ENCODE measurements around the gene CCP110. TPM values are rescaled to one million over a fixed set of nuclear protein-coding genes. Genes with fewer than 3 reads are reported as not detected.

The CCP110 gene
- total RNA-seq, 1 donor from 2014 or later = 25.5 TPM

GRCh38 chr16:19574615-19575014, 50.9 kb downstream of the CCP110 start:
- no peak overlapping the region for H3K27ac Mint-ChIP-seq
- TF ChIP-seq CTCF (IDR thresholded peaks at IDR 0.05; ENCODE audit: unreplicated experiment) = no peak
- no peak overlapping the region for H3K4me3 Mint-ChIP-seq (ENCODE audit: low read depth)
- no peak for DNase-seq (ENCODE audit: low spot score, unreplicated experiment)
- H3K4me1 Mint-ChIP-seq (ENCODE audit: low read depth) = no peaks in the 10 kb centered on the region
- H3K36me3 Mint-ChIP-seq (ENCODE audit: insufficient read depth) = peaks cover 35% of the 10 kb centered on the region
- no peaks in the 10 kb centered on the region for H3K27me3 Mint-ChIP-seq
- peaks cover 2% of the 10 kb centered on the region for H3K9me3 Mint-ChIP-seq (ENCODE audit: low read depth)

GRCh38 chr16:19578378-19578971, 54.7 kb downstream of the CCP110 start:
- DNase-seq (ENCODE audit: low spot score, unreplicated experiment) = no peak
- peaks cover 9% of the 10 kb centered on the region for H3K9me3 Mint-ChIP-seq (ENCODE audit: low read depth)

GRCh38 chr16:19582050-19582831, 58.5 kb downstream of the CCP110 start:
- H3K4me3 Mint-ChIP-seq (ENCODE audit: low read depth) = no peak overlapping the region
- H3K27me3 Mint-ChIP-seq = no peaks in the 10 kb centered on the region

More at GRCh38 chr16:19578378-19578971, 54.7 kb downstream of the CCP110 start:
- Mint-ChIP-seq H3K27me3 (no peaks in the 10 kb centered on the region), H3K27ac (no peak overlapping the region), H3K4me1 (ENCODE audit: low read depth) (peaks cover 7% of the 10 kb centered on the region), H3K4me3 (ENCODE audit: low read depth) (no peak overlapping the region), H3K36me3 (ENCODE audit: insufficient read depth) (peaks cover 61% of the 10 kb centered on the region)
- no peak for TF ChIP-seq CTCF (IDR thresholded peaks at IDR 0.05; ENCODE audit: unreplicated experiment)

GRCh38 chr16:19583665-19584300, 60.0 kb downstream of the CCP110 start:
- peaks cover 7% of the 10 kb centered on the region for H3K4me1 Mint-ChIP-seq (ENCODE audit: low read depth)
- peak overlapping the region; percentile 83 for H3K27ac Mint-ChIP-seq
- H3K4me3 Mint-ChIP-seq (ENCODE audit: low read depth) = no peak overlapping the region
- H3K9me3 Mint-ChIP-seq (ENCODE audit: low read depth) = peaks cover 9% of the 10 kb centered on the region
- DNase-seq (ENCODE audit: low spot score, unreplicated experiment) = no peak
- TF ChIP-seq CTCF (IDR thresholded peaks at IDR 0.05; ENCODE audit: unreplicated experiment) = peak; percentile 83
- H3K27me3 Mint-ChIP-seq = no peaks in the 10 kb centered on the region
- H3K36me3 Mint-ChIP-seq (ENCODE audit: insufficient read depth) = peaks cover 54% of the 10 kb centered on the region

More at GRCh38 chr16:19582050-19582831, 58.5 kb downstream of the CCP110 start:
- no peak for DNase-seq (ENCODE audit: low spot score, unreplicated experiment)
- Mint-ChIP-seq H3K27ac (no peak overlapping the region), H3K9me3 (ENCODE audit: low read depth) (peaks cover 9% of the 10 kb centered on the region), H3K36me3 (ENCODE audit: insufficient read depth) (peaks cover 61% of the 10 kb centered on the region), H3K4me1 (ENCODE audit: low read depth) (peaks cover 7% of the 10 kb centered on the region)
- TF ChIP-seq CTCF (IDR thresholded peaks at IDR 0.05; ENCODE audit: unreplicated experiment) = no peak

- Mint-ChIP-seq H3K27ac (no peak overlapping the region), H3K4me3 (ENCODE audit: low read depth) (no peak overlapping the region), H3K36me3 (ENCODE audit: insufficient read depth) (peaks cover 22% of the 10 kb centered on the region), H3K4me1 (ENCODE audit: low read depth) (peaks cover 2% of the 10 kb centered on the region), H3K9me3 (ENCODE audit: low read depth) (no peaks in the 10 kb centered on the region), H3K27me3 (no peaks in the 10 kb centered on the region)
- DNase-seq (ENCODE audit: low spot score, unreplicated experiment) = no peak
- no peak for TF ChIP-seq CTCF (IDR thresholded peaks at IDR 0.05; ENCODE audit: unreplicated experiment)
Observed at GRCh38 chr16:19588661-19589060, 64.9 kb downstream of the CCP110 start.

Data from progenitor cell of endocrine pancreas (in vitro differentiated cells).